Upper lobe of left lung (tissue), 6 donors: Measurements from ENCODE around the gene ABHD16B. TPM values are rescaled to one million over a fixed set of nuclear protein-coding genes. Genes with fewer than 3 reads are reported as not detected.

Experiments used
- ATAC-seq, 2 donors: fragments of 200-7000 bp; cut with Tn5 transposase; one replicate each; pipeline ENCODE4 v1.9.1; 2022; ENCODE audit warnings: mild to moderate bottlenecking in 2 of 2, moderate library complexity in 2 of 2; ENCODE audit not compliant: low FRiP score in 2 of 2
- DNase-seq, 2 donors: peaks; one replicate each; pipeline ENCODE4 v3.0.0-alpha.2; 2019 to 2020
- H3K27ac ChIP-seq, 4 donors: fragments of 200-600 bp; sonication (generic); one replicate each; pipeline ENCODE4 v1.5.1; 2016 to 2019
- H3K27me3 ChIP-seq, 4 donors: fragments of 200-600 bp; sonication (generic); one replicate each; pipeline ENCODE4 v1.5.1; 2017 to 2019
- H3K36me3 ChIP-seq, 4 donors: fragments of 200-600 bp; sonication (generic); one replicate each; pipeline ENCODE4 v1.5.1; 2016 to 2019
- H3K4me1 ChIP-seq, 4 donors: fragments of 200-600 bp; sonication (generic); one replicate each; pipeline ENCODE4 v1.5.1; 2018 to 2019
- H3K4me3 ChIP-seq, 4 donors: fragments of 200-600 bp; sonication (generic); one replicate each; pipeline ENCODE4 v1.5.1; 2017 to 2019; ENCODE audit warnings: mild to moderate bottlenecking in 2 of 4, moderate library complexity in 1 of 4
- H3K9me3 ChIP-seq, 4 donors: fragments of 200-600 bp; sonication (generic); one replicate each; pipeline ENCODE4 v1.5.1; 2018 to 2019
- CTCF ChIP-seq, 6 experiments: fragments of 450-650 bp in 4 of 6; fragments of 200-600 bp in 2 of 6; sonication (generic) in 2 of 6; IDR thresholded peaks; one replicate each; pipeline ENCODE4 v1.5.1; 2016 to 2019; ENCODE audit warnings: antibody characterized with exemption in 6 of 6
- EP300 ChIP-seq, 4 donors: sonication (generic); formaldehyde crosslinking; IDR thresholded peaks; one replicate each; pipeline ENCODE4 v1.5.1; 2017; ENCODE audit warnings: antibody characterized with exemption in 4 of 4, control low read depth in 2 of 4
- POLR2A ChIP-seq, 4 donors: fragments of 450-650 bp; IDR thresholded peaks; one replicate each; pipeline ENCODE4 v1.5.1; 2016 to 2017; ENCODE audit warnings: antibody characterized with exemption in 4 of 4, mild to moderate bottlenecking in 2 of 4
- POLR2AphosphoS5 ChIP-seq, 2 donors: sonication (generic); formaldehyde crosslinking; IDR thresholded peaks; one replicate each; pipeline ENCODE4 v1.5.1; 2017; ENCODE audit warnings: antibody characterized with exemption in 2 of 2
- WGBS, 2 donors: methylation state at CpG; one replicate each; pipeline ENCODE4 v1.1.5; 2017 to 2018; 5-methylcytosine and 5-hydroxymethylcytosine counted together
- total RNA-seq, 6 donors: library from RNA; depleted of rRNA in 4 of 6; stranded (reverse); fragments of >200 nt in 4 of 6; gene quantifications; one replicate each; pipeline versions ENCODE4 v1.1.0 to v1.2.1, GENCODE V29; 2016 to 2021
- donor health status: DM: no; HTN: no; CAD: no; lungs with moderate emphysema.
- donor health status: DM: no; HTN: yes; CAD: no; lungs with severe emphysema.

Gene ABHD16B
- total RNA-seq, 6 donors from 2014 or later, result 0.23 TPM; not detected in 5

DNA sequence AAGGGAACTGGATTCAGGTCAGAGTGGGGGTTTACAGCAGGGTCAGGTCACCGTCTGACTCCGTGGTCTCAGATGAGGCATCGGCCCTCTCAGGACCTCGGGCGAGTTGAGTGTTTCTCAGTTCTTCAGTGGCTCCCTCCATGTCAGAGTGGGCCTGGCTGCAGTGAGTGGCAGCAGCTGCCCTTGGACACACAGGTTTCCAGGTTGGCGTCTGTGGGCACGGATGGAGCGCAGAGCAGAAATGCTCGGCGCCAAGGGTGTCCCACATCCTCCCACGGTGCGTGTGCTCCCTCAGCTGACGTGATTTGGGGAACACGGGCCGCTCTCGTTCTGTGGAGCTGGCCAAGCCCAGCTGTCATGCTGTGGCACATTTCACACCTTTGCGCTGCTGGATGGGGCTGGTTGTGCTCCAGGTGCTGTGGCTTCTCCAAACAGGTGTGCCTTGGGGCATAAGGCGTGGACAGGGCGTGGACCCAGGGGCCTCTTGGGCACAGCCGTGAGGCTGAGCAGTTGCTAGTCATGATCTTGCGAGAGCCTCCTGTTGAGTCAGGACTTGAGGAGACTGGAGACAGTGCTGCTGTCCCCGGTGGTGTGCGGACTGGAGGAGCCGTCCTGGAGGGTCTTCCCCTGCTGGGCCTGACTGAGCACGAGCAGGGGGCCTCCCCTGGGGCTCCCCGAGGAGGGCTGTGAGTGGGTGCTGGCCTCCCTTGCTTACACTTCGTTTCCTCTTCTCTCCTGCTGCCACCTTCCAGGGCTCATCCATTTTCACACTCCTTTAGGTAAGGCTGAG, 24.2 kb downstream of the ABHD16B start:
- ATAC-seq (no peak), DNase-seq (peak in 1 of 2 donors; percentile 50)
- TF ChIP-seq POLR2A (IDR thresholded peaks at IDR 0.05) (no peak), EP300 (IDR thresholded peaks at IDR 0.05) (no peak), POLR2AphosphoS5 (IDR thresholded peaks at IDR 0.05) (no peak), CTCF (IDR thresholded peaks at IDR 0.05) (no peak)
- H3K9me3 ChIP-seq, result no peaks in the 10 kb centered on the region
- no peak overlapping the region for H3K4me3 ChIP-seq
- H3K4me1 ChIP-seq, result peaks cover 0 to 17% (median 11%) of the 10 kb centered on the region in 4 donors
- peaks cover 12 to 92% (median 81%) of the 10 kb centered on the region in 4 donors for H3K36me3 ChIP-seq
- H3K27ac ChIP-seq, result no peak overlapping the region
- 91% methylated on average over 17 to 19 of the region's 27 CpGs for WGBS, 2 donors
- no peaks in the 10 kb centered on the region for H3K27me3 ChIP-seq

DNA sequence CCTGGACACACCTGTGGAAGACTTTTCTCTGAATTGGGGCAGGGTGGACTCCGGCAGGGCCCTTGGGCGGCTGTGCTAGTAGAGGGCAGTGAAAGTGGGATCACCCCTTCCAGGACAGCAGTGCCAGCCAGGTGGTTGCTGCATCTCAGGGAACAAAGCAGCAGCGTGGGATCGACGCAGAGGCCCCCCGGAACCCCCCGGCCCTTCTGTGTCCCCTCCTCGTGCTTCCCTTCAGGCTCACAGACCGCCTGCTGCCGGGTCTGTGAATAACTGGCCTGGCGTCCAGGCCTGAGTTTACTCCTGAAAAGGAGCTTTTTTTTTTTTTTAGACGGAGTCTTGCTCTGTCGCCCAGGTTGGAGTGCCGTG, 24.7 kb downstream of the ABHD16B start:
- Histone ChIP-seq H3K9me3 (no peaks in the 10 kb centered on the region), H3K4me3 (no peak overlapping the region), H3K36me3 (peaks cover 12 to 95% (median 85%) of the 10 kb centered on the region in 4 donors), H3K27ac (no peak overlapping the region), H3K4me1 (peaks cover 0 to 19% (median 14%) of the 10 kb centered on the region in 4 donors), H3K27me3 (no peaks in the 10 kb centered on the region)
- no peak for ATAC-seq
- no peak for TF ChIP-seq EP300 (IDR thresholded peaks at IDR 0.05)
- no peak for TF ChIP-seq POLR2A (IDR thresholded peaks at IDR 0.05)
- no peak for TF ChIP-seq CTCF (IDR thresholded peaks at IDR 0.05)
- no peak for TF ChIP-seq POLR2AphosphoS5 (IDR thresholded peaks at IDR 0.05)
- DNase-seq, result peak in 1 of 2 donors; percentile 47
- 95 to 97% methylated on average over 12 to 14 of the region's 14 CpGs for WGBS, 2 donors

GRCh38 chr20:63886921-63887320, 25.6 kb downstream of the ABHD16B start:
- no peak overlapping the region for H3K4me3 ChIP-seq
- peaks cover 0 to 19% (median 15%) of the 10 kb centered on the region in 4 donors for H3K4me1 ChIP-seq
- WGBS, 2 donors, result 94 to 97% methylated on average over 11 of the region's 11 CpGs
- TF ChIP-seq EP300 (IDR thresholded peaks at IDR 0.05) (no peak), POLR2AphosphoS5 (IDR thresholded peaks at IDR 0.05) (no peak)
- peaks cover 12 to 96% (median 83%) of the 10 kb centered on the region in 4 donors for H3K36me3 ChIP-seq
- no peak overlapping the region for H3K27ac ChIP-seq
- DNase-seq (peak in 1 of 2 donors; percentile 70), ATAC-seq (no peak)
- no peaks in the 10 kb centered on the region for H3K9me3 ChIP-seq
- H3K27me3 ChIP-seq, result no peaks in the 10 kb centered on the region

DNA sequence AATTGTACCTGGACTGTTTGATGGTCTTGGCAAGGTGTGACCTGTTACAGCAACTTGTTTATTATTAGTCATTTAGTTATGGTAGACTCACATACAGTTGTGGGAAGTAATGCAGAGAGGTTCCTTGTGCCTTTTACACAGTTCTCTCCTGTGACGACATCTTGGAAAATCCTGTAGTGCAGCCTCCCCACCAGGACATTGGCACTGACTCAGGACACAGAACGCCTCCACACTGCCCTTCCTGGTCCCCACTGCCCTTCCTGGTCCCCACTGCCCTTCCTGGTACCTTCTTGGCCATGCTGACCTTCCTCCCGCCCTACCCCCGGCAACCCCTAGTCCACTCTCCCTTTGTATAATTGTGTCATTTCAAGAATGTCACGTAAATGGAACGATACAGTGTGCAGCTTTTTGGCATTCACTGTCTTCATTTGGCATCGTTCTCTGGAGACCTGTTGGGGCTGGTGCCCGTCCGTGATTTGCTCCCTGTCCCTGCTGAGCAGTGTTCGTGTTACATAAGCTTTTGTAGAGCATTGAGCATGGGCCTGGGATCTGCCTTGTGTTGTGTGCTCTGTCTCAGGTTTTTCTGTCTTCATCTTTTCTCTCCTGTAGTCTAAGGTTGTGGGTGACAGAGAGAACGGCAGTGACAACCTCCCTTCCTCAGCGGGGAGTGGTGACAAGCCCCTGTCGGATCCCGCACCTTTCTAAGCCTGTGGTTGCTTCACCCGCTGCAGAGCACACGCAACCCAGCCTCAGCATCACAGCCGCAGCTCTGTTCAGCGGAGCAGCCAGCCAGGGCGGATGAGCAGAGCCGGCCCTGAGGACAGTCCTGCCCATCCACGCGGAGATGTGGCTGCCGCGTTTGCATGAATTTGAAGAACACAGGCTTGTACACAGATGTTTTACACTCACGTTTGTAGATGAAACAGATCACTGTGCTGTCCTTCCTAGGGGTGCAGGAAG, 28.2 kb downstream of the ABHD16B start:
- ATAC-seq (no peak), DNase-seq (peak in 1 of 2 donors; percentile 35)
- Histone ChIP-seq H3K27me3 (no peaks in the 10 kb centered on the region), H3K4me1 (peaks cover 7 to 25% (median 21%) of the 10 kb centered on the region in 4 donors), H3K4me3 (no peak overlapping the region), H3K36me3 (peaks cover 6 to 71% (median 57%) of the 10 kb centered on the region in 4 donors), H3K27ac (peak overlapping the region in 2 of 4 donors; percentile 39 to 59), H3K9me3 (no peaks in the 10 kb centered on the region)
- TF ChIP-seq EP300 (IDR thresholded peaks at IDR 0.05) (no peak), POLR2AphosphoS5 (IDR thresholded peaks at IDR 0.05) (no peak), POLR2A (IDR thresholded peaks at IDR 0.05) (no peak), CTCF (IDR thresholded peaks at IDR 0.05) (no peak)
- WGBS, 2 donors, result 84 to 87% methylated on average over 25 of the region's 25 CpGs

DNA sequence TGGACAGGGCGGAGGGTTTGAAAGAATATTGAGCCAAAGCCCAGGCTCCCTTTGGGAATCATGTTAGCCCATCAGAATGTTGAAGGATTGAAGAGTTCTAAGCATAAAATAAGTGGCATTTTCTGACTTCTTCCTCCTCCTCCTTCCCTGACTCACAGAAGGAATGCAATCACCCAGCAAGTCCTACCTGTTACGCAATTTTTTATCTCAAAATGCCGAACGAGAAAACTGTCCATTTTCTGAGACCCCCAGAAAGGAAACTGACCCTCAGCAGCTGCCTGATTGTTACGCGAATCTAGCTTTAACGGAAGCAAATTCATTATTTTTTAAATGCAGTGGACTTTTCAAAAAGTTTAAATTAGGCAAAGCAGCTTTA, 28.9 kb downstream of the ABHD16B start:
- TF ChIP-seq EP300 (IDR thresholded peaks at IDR 0.05) (no peak), POLR2AphosphoS5 (IDR thresholded peaks at IDR 0.05) (no peak), POLR2A (IDR thresholded peaks at IDR 0.05) (no peak), CTCF (IDR thresholded peaks at IDR 0.05) (no peak)
- H3K9me3 ChIP-seq, result no peaks in the 10 kb centered on the region
- peaks cover 6 to 65% (median 51%) of the 10 kb centered on the region in 4 donors for H3K36me3 ChIP-seq
- peak overlapping the region in 2 of 4 donors; percentile 39 to 59 for H3K27ac ChIP-seq
- 54 to 78% methylated on average over 7 of the region's 7 CpGs for WGBS, 2 donors
- peaks cover 8 to 27% (median 21%) of the 10 kb centered on the region in 4 donors for H3K4me1 ChIP-seq
- no peaks in the 10 kb centered on the region for H3K27me3 ChIP-seq
- ATAC-seq (no peak), DNase-seq (no peak)
- no peak overlapping the region for H3K4me3 ChIP-seq
